HG02840 (cell line): ENCODE measurements around the gene ITPRID2.

Experiments used
- ATAC-seq: cut with Tn5 transposase; IDR thresholded peaks from one replicate; pipeline ENCODE4 v1.9.1; 2021; ENCODE audit warnings: mild to moderate bottlenecking, moderate library complexity, moderate number of reproducible peaks; ENCODE audit not compliant: unreplicated experiment, low FRiP score

Gene ITPRID2

GRCh38 chr2:181879295-181879694, 12.2 kb upstream of the ITPRID2 start:
- ATAC-seq = no peak

- no peak for ATAC-seq
Observed at GRCh38 chr2:181882246-181883020, 9.1 kb upstream of the ITPRID2 start.

- no peak for ATAC-seq
Observed at GRCh38 chr2:181884601-181885000, 6.9 kb upstream of the ITPRID2 start.

- ATAC-seq = no peak
Observed at GRCh38 chr2:181885096-181885495, 6.4 kb upstream of the ITPRID2 start.

- no peak for ATAC-seq
Observed at GRCh38 chr2:181886192-181886591, 5.3 kb upstream of the ITPRID2 start.

- ATAC-seq = no peak
Observed at GRCh38 chr2:181887045-181887444, 4.5 kb upstream of the ITPRID2 start.

GRCh38 chr2:181889776-181890175, 1.8 kb upstream of the ITPRID2 start:
- ATAC-seq = no peak

- no peak for ATAC-seq
Observed at GRCh38 chr2:181890271-181890670, 1.3 kb upstream of the ITPRID2 start.

- ATAC-seq = peak; percentile 64
Observed at GRCh38 chr2:181891966-181892798, 652 bp downstream of the ITPRID2 start.

GRCh38 chr2:181892799-181893435, 1.4 kb downstream of the ITPRID2 start:
- ATAC-seq = no peak

GRCh38 chr2:181894381-181894780, 2.9 kb downstream of the ITPRID2 start:
- no peak for ATAC-seq

- ATAC-seq = no peak
Observed at GRCh38 chr2:181895818-181896217, 4.3 kb downstream of the ITPRID2 start.

GRCh38 chr2:181896286-181896685, 4.8 kb downstream of the ITPRID2 start:
- no peak for ATAC-seq

- ATAC-seq = no peak
Observed at GRCh38 chr2:181900007-181900651, 8.6 kb downstream of the ITPRID2 start.

GRCh38 chr2:181902625-181903024, 11.1 kb downstream of the ITPRID2 start:
- ATAC-seq = no peak

GRCh38 chr2:181904022-181904632, 12.6 kb downstream of the ITPRID2 start:
- ATAC-seq = no peak

GRCh38 chr2:181907057-181907456, 15.5 kb downstream of the ITPRID2 start:
- ATAC-seq = no peak

GRCh38 chr2:181907635-181908034, 16.1 kb downstream of the ITPRID2 start:
- no peak for ATAC-seq

- ATAC-seq = no peak
Observed at GRCh38 chr2:181910028-181910831, 18.7 kb downstream of the ITPRID2 start.
